ENCODE results near the gene TNFRSF1B.

Gene TNFRSF1B

DNA sequence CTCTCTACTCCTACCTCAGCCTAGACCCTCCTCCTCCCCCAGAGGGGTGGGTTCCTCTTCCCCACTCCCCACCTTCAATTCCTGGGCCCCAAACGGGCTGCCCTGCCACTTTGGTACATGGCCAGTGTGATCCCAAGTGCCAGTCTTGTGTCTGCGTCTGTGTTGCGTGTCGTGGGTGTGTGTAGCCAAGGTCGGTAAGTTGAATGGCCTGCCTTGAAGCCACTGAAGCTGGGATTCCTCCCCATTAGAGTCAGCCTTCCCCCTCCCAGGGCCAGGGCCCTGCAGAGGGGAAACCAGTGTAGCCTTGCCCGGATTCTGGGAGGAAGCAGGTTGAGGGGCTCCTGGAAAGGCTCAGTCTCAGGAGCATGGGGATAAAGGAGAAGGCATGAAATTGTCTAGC is 41.5 kb downstream of the TNFRSF1B start:
- Histone ChIP-seq H2AK5ac (ENCODE audit: low read length) (peak overlapping the region; percentile 1), H3K4me1 (ENCODE audit: control insufficient read depth in 1 of 2, insufficient read depth in 2 of 2, low read length in 2 of 2) (no peaks in the 10 kb centered on the region)
- no CpG with 5 or more reads among the region's 6 CpGs for WGBS (ENCODE audit: extremely low coverage, insufficient coverage, insufficient read length)

DNA sequence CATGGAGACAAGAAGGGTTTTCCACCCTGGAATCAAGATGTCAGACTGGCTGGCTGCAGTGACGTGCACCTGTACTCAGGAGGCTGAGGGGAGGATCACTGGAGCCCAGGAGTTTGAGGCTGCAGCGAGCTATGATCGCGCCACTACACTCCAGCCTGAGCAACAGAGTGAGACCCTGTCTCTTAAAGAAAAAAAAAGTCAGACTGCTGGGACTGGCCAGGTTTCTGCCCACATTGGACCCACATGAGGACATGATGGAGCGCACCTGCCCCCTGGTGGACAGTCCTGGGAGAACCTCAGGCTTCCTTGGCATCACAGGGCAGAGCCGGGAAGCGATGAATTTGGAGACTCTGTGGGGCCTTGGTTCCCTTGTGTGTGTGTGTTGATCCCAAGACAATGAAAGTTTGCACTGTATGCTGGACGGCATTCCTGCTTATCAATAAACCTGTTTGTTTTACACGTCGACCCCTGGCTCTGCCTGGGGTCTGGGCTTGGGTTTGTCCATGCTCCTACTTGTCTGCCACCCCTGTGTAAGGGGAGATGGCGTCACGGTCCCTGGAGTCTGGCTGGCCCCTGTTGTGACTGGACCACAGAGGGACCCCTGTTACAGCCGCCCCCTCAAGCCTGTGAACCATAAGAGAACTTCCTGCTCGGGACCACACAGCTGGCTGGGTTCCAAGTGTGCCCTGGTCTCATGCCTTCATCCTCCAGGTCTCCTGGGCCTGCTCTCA is 42.1 kb downstream of the TNFRSF1B start:
- Histone ChIP-seq H2BK120ac (ENCODE audit: insufficient read depth, low read length, poor library complexity) (no peak overlapping the region), H2BK5ac (ENCODE audit: low read depth, low read length, poor library complexity) (no peak overlapping the region), H3K79me1 (ENCODE audit: low read length) (no peaks in the 10 kb centered on the region), H4K12ac (ENCODE audit: low read depth, low read length) (no peak overlapping the region), H2AK5ac (ENCODE audit: low read length) (no peak overlapping the region), H3K18ac (ENCODE audit: low read length) (no peak overlapping the region), H3K36me3 (ENCODE audit: control insufficient read depth in 1 of 2, insufficient read depth in 2 of 2, low read length in 2 of 2) (no peaks in the 10 kb centered on the region), H3K4me3 (ENCODE audit: low read depth, low read length) (no peak overlapping the region), H4K8ac (ENCODE audit: low read depth, low read length) (no peak overlapping the region), H3K79me2 (ENCODE audit: control insufficient read depth, insufficient read depth, low read length, poor library complexity) (no peaks in the 10 kb centered on the region), H3K27me3 (ENCODE audit: insufficient read depth, low read length) (no peaks in the 10 kb centered on the region), H3K23ac (ENCODE audit: low read length) (no peak overlapping the region), H2BK12ac (ENCODE audit: low read length) (no peak overlapping the region), H3K9me3 (ENCODE audit: insufficient read depth, low read depth, low read length) (no peaks in the 10 kb centered on the region), H3K4ac (ENCODE audit: low read depth, low read length) (no peak overlapping the region), H3K4me2 (ENCODE audit: low read length) (no peak overlapping the region), H3K9ac (ENCODE audit: low read length) (no peak overlapping the region), H2AFZ (ENCODE audit: insufficient read depth, low read length, poor library complexity) (no peak overlapping the region), H4K91ac (ENCODE audit: low read depth, low read length) (no peak overlapping the region), H3K27ac (ENCODE audit: low read depth, low read length) (no peak overlapping the region), H3K4me1 (ENCODE audit: control insufficient read depth in 1 of 2, insufficient read depth in 2 of 2, low read length in 2 of 2) (no peaks in the 10 kb centered on the region), H3K14ac (ENCODE audit: low read length) (no peak overlapping the region)
- DNase-seq = peak; percentile 74 to 92
- no CpG with 5 or more reads among the region's 14 CpGs for WGBS (ENCODE audit: extremely low coverage, insufficient coverage, insufficient read length)

More for the DNA sequence above, 41.5 kb downstream of the TNFRSF1B start:
- no peak overlapping the region for H3K18ac ChIP-seq (ENCODE audit: low read length)
- no peaks in the 10 kb centered on the region for H3K27me3 ChIP-seq (ENCODE audit: insufficient read depth, low read length)
- H3K79me2 ChIP-seq (ENCODE audit: control insufficient read depth, insufficient read depth, low read length, poor library complexity) = no peaks in the 10 kb centered on the region
- no peak overlapping the region for H3K9ac ChIP-seq (ENCODE audit: low read length)
- H4K8ac ChIP-seq (ENCODE audit: low read depth, low read length) = no peak overlapping the region
- H3K23ac ChIP-seq (ENCODE audit: low read length) = no peak overlapping the region
- no peak overlapping the region for H3K27ac ChIP-seq (ENCODE audit: low read depth, low read length)
- H4K12ac ChIP-seq (ENCODE audit: low read depth, low read length) = no peak overlapping the region
- no peak overlapping the region for H2BK5ac ChIP-seq (ENCODE audit: low read depth, low read length, poor library complexity)
- no peak overlapping the region for H3K14ac ChIP-seq (ENCODE audit: low read length)
- no peak for DNase-seq
- H2BK120ac ChIP-seq (ENCODE audit: insufficient read depth, low read length, poor library complexity) = no peak overlapping the region
- no peak overlapping the region for H2AFZ ChIP-seq (ENCODE audit: insufficient read depth, low read length, poor library complexity)
- no peaks in the 10 kb centered on the region for H3K79me1 ChIP-seq (ENCODE audit: low read length)
- no peak overlapping the region for H3K4ac ChIP-seq (ENCODE audit: low read depth, low read length)
- H4K91ac ChIP-seq (ENCODE audit: low read depth, low read length) = no peak overlapping the region
- no peaks in the 10 kb centered on the region for H3K36me3 ChIP-seq (ENCODE audit: control insufficient read depth in 1 of 2, insufficient read depth in 2 of 2, low read length in 2 of 2)
- H3K9me3 ChIP-seq (ENCODE audit: insufficient read depth, low read depth, low read length) = no peaks in the 10 kb centered on the region
- H3K4me3 ChIP-seq (ENCODE audit: low read depth, low read length) = no peak overlapping the region
- no peak overlapping the region for H2BK12ac ChIP-seq (ENCODE audit: low read length)
- no peak overlapping the region for H3K4me2 ChIP-seq (ENCODE audit: low read length)

DNA sequence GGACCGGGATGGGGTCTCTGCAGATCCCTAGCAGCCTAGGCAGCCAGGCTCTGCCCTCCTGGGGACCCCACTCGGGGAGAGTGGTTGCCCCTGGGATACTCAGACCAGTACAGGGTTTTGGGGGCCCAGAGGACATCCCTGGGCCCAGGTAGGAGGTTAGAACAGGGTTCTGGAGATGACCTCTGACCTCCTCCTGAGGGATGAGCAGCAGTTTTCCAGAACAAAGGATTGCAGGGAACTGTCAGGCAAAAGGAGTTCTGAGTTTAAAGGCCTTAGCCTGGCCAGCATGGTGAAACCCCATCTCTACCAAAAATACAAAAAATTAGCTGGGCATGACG is 42.7 kb downstream of the TNFRSF1B start:
- H3K4ac ChIP-seq (ENCODE audit: low read depth, low read length) = no peak overlapping the region
- H2BK5ac ChIP-seq (ENCODE audit: low read depth, low read length, poor library complexity) = no peak overlapping the region
- H3K36me3 ChIP-seq (ENCODE audit: control insufficient read depth in 1 of 2, insufficient read depth in 2 of 2, low read length in 2 of 2) = no peaks in the 10 kb centered on the region
- DNase-seq = no peak
- H4K91ac ChIP-seq (ENCODE audit: low read depth, low read length) = no peak overlapping the region
- H3K23ac ChIP-seq (ENCODE audit: low read length) = no peak overlapping the region
- no peaks in the 10 kb centered on the region for H3K79me1 ChIP-seq (ENCODE audit: low read length)
- H3K79me2 ChIP-seq (ENCODE audit: control insufficient read depth, insufficient read depth, low read length, poor library complexity) = no peaks in the 10 kb centered on the region
- no peak overlapping the region for H2BK120ac ChIP-seq (ENCODE audit: insufficient read depth, low read length, poor library complexity)
- H3K4me2 ChIP-seq (ENCODE audit: low read length) = no peak overlapping the region
- H3K27me3 ChIP-seq (ENCODE audit: insufficient read depth, low read length) = no peaks in the 10 kb centered on the region
- H3K18ac ChIP-seq (ENCODE audit: low read length) = no peak overlapping the region
- no peaks in the 10 kb centered on the region for H3K4me1 ChIP-seq (ENCODE audit: control insufficient read depth in 1 of 2, insufficient read depth in 2 of 2, low read length in 2 of 2)
- no peak overlapping the region for H2AK5ac ChIP-seq (ENCODE audit: low read length)
- H3K9ac ChIP-seq (ENCODE audit: low read length) = no peak overlapping the region
- no peak overlapping the region for H2BK12ac ChIP-seq (ENCODE audit: low read length)
- no peak overlapping the region for H3K14ac ChIP-seq (ENCODE audit: low read length)
- H3K27ac ChIP-seq (ENCODE audit: low read depth, low read length) = no peak overlapping the region
- no CpG with 5 or more reads among the region's 3 CpGs for WGBS (ENCODE audit: extremely low coverage, insufficient coverage, insufficient read length)
- H4K12ac ChIP-seq (ENCODE audit: low read depth, low read length) = no peak overlapping the region
- no peak overlapping the region for H3K4me3 ChIP-seq (ENCODE audit: low read depth, low read length)
- H2AFZ ChIP-seq (ENCODE audit: insufficient read depth, low read length, poor library complexity) = no peak overlapping the region
- H4K8ac ChIP-seq (ENCODE audit: low read depth, low read length) = no peak overlapping the region
- H3K9me3 ChIP-seq (ENCODE audit: insufficient read depth, low read depth, low read length) = no peaks in the 10 kb centered on the region

DNA sequence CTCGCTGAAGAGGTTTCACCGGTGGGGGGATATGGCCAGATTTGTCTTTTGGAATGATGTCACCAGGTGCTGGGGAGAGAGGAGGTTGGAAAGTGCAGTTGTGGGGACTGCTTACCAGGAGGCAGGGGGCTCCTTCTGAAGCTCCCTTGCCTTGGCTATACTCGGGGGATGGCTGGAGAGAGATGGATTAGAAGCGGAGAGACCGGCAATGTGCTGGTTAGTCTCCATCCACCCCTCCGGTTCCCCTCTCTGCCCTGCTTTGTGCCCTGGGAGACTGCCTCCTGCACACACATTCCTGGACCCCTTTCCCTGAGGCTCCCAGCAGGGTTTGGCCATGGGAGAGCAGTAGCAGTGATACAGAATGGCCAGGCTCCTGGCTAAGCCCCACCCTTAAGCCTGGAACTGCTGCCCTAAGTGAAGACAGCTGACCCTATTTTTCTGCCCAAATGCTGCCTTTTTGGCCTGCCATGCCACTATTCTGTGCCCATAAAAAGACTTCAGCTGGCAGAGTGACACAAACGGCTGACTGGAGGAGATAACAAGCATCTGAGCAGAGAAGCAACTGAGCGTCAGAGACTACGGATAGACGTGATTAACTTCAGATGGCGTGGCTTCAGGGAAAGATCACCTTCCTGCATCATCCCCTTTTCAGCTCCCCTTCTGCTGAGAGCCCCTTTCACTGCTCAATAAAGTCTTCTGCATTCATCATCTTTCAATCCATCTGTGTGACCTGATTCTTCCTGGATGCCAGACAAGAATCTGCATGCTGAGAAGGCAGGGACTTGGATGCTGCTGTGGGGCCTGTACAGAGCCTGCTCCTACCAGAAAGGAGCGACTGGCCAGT is 48.5 kb downstream of the TNFRSF1B start:
- no peak overlapping the region for H3K4me2 ChIP-seq (ENCODE audit: low read length)
- no CpG with 5 or more reads among the region's 12 CpGs for WGBS (ENCODE audit: extremely low coverage, insufficient coverage, insufficient read length)

More for the DNA sequence above, 48.5 kb downstream of the TNFRSF1B start:
- Histone ChIP-seq H3K79me1 (ENCODE audit: low read length) (no peaks in the 10 kb centered on the region), H3K14ac (ENCODE audit: low read length) (no peak overlapping the region), H4K12ac (ENCODE audit: low read depth, low read length) (no peak overlapping the region), H3K4me1 (ENCODE audit: control insufficient read depth in 1 of 2, insufficient read depth in 2 of 2, low read length in 2 of 2) (no peaks in the 10 kb centered on the region), H3K27me3 (ENCODE audit: insufficient read depth, low read length) (no peaks in the 10 kb centered on the region), H2AFZ (ENCODE audit: insufficient read depth, low read length, poor library complexity) (no peak overlapping the region), H3K9me3 (ENCODE audit: insufficient read depth, low read depth, low read length) (peaks cover 4% of the 10 kb centered on the region), H2BK12ac (ENCODE audit: low read length) (no peak overlapping the region), H3K36me3 (ENCODE audit: control insufficient read depth in 1 of 2, insufficient read depth in 2 of 2, low read length in 2 of 2) (no peaks in the 10 kb centered on the region), H2BK5ac (ENCODE audit: low read depth, low read length, poor library complexity) (no peak overlapping the region), H3K27ac (ENCODE audit: low read depth, low read length) (no peak overlapping the region), H3K4me3 (ENCODE audit: low read depth, low read length) (no peak overlapping the region), H3K79me2 (ENCODE audit: control insufficient read depth, insufficient read depth, low read length, poor library complexity) (no peaks in the 10 kb centered on the region), H2BK120ac (ENCODE audit: insufficient read depth, low read length, poor library complexity) (no peak overlapping the region), H2AK5ac (ENCODE audit: low read length) (no peak overlapping the region), H3K9ac (ENCODE audit: low read length) (no peak overlapping the region), H4K91ac (ENCODE audit: low read depth, low read length) (no peak overlapping the region), H3K4ac (ENCODE audit: low read depth, low read length) (no peak overlapping the region), H4K8ac (ENCODE audit: low read depth, low read length) (no peak overlapping the region), H3K23ac (ENCODE audit: low read length) (no peak overlapping the region), H3K18ac (ENCODE audit: low read length) (no peak overlapping the region)
- DNase-seq = no peak
